Rectal smooth muscle tissue (tissue), 1 donor: ENCODE measurements around the gene TNNT3.

Source experiments
- H3K27ac ChIP-seq: one replicate; pipeline ENCODE4 v1.7.0; 2013; ENCODE audit warnings: low read depth, low read length, inconsistent platforms
- H3K27me3 ChIP-seq: one replicate; pipeline ENCODE4 v1.7.0; 2013; ENCODE audit warnings: low read length; ENCODE audit not compliant: control insufficient read depth, insufficient read depth
- H3K36me3 ChIP-seq: one replicate; pipeline ENCODE4 v1.7.0; 2013; ENCODE audit warnings: low read length; ENCODE audit not compliant: control insufficient read depth, insufficient read depth
- H3K4me1 ChIP-seq: one replicate; pipeline ENCODE4 v1.7.0; 2013; ENCODE audit warnings: low read length; ENCODE audit not compliant: control insufficient read depth, insufficient read depth
- H3K4me3 ChIP-seq: one replicate; pipeline ENCODE4 v1.7.0; 2013; ENCODE audit warnings: low read length
- H3K9ac ChIP-seq: one replicate; pipeline ENCODE4 v1.7.0; 2013; ENCODE audit warnings: low read length

TNNT3 gene

GRCh38 chr11:1982873-1983600, 63.5 kb downstream of the TNNT3 start:
- Histone ChIP-seq H3K4me3 (no peak overlapping the region), H3K36me3 (no peaks in the 10 kb centered on the region), H3K27ac (no peak overlapping the region), H3K4me1 (no peaks in the 10 kb centered on the region), H3K9ac (no peak overlapping the region), H3K27me3 (no peaks in the 10 kb centered on the region)

GRCh38 chr11:1983601-1983961, 64.1 kb downstream of the TNNT3 start:
- H3K36me3 ChIP-seq = no peaks in the 10 kb centered on the region
- H3K27ac ChIP-seq = no peak overlapping the region
- H3K27me3 ChIP-seq = no peaks in the 10 kb centered on the region
- no peak overlapping the region for H3K9ac ChIP-seq
- no peaks in the 10 kb centered on the region for H3K4me1 ChIP-seq
- H3K4me3 ChIP-seq = no peak overlapping the region

GRCh38 chr11:1987024-1987423, 67.5 kb downstream of the TNNT3 start:
- Histone ChIP-seq H3K36me3 (no peaks in the 10 kb centered on the region), H3K27me3 (no peaks in the 10 kb centered on the region), H3K27ac (no peak overlapping the region), H3K9ac (no peak overlapping the region), H3K4me3 (no peak overlapping the region), H3K4me1 (no peaks in the 10 kb centered on the region)

GRCh38 chr11:1988174-1988573, 68.7 kb downstream of the TNNT3 start:
- Histone ChIP-seq H3K4me3 (no peak overlapping the region), H3K36me3 (no peaks in the 10 kb centered on the region), H3K9ac (no peak overlapping the region), H3K27me3 (no peaks in the 10 kb centered on the region), H3K27ac (no peak overlapping the region), H3K4me1 (no peaks in the 10 kb centered on the region)
